GM19351 (cell line): ENCODE data around the gene NSUN7.

ENCODE experiments used
- ATAC-seq: cut with Tn5 transposase; IDR thresholded peaks from one replicate; pipeline ENCODE4 v1.9.1; 2021; ENCODE audit warnings: mild to moderate bottlenecking, moderate library complexity; ENCODE audit not compliant: unreplicated experiment

Gene NSUN7

DNA sequence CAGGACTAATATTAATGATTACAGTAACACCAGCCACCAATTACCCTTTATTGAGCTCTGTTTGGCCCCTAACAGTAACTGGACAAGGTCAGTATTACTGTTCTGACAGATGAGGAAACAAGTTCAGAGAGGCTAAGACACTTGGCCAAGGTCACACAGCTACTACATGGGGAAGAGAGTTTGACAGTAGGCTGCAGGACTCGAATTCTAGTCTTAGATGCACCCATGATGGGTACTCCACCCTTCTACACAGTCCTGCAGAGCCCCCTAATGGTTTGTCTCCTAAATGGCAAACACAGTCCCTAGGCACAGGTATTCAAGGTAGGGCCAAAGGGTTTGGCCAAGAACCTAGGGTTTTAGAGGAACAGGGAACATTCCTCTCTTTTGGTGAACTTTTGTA lies 93.9 kb downstream of the NSUN7 start:
- ATAC-seq = no peak

GRCh38 chr4:40844261-40844660 lies 94.5 kb downstream of the NSUN7 start:
- no peak for ATAC-seq

DNA sequence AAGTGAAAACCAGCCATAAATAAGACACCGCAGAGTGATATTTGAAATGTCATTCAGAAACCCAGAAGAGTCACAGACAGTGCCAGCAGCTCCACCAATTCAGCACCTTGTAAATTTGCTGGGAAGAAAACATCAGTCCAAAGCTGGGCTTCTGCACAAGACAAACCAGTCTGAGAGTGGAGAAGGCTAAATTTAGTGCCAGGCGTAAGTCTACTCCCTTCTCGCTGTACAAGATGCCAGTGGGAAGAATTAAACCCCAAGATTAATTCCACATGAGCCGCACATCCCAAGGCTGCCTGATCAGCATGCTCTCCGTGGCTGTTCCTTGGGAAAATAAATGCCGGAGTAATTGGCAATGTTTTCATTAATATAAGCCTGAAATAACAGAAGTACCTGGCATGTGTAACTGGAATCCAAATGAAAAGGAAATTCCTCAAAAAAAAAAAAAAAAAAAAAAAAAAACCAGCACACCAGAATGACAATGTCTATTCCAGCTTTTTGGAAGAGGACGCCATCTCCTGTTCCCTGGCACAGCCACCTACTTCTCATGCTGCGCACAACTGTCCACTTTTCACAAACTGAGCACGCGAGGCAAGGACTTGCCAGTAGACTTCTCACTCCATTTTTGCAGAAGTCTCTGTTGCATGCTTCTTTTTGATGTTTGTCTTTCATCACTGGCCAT lies 95.5 kb downstream of the NSUN7 start:
- no peak for ATAC-seq

DNA sequence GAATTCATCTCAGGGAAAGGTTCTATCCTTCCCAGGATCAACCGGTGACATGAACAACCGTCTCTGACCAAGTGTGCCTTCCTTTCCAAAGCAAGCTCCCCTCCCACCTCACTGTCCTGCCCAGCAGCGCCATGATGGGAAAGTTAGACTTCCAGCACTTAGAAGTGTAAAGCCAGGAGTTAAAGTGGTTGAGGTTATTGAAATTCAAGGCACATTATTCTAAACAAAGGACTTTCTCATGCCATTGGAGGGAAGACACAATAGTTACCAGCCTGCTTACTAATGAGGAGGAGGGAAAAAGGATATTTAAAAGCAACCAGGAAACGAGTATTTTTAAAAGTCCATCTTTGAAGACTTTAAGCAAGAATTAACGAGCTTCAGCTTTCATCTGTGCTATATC lies 96.8 kb downstream of the NSUN7 start:
- no peak for ATAC-seq

DNA sequence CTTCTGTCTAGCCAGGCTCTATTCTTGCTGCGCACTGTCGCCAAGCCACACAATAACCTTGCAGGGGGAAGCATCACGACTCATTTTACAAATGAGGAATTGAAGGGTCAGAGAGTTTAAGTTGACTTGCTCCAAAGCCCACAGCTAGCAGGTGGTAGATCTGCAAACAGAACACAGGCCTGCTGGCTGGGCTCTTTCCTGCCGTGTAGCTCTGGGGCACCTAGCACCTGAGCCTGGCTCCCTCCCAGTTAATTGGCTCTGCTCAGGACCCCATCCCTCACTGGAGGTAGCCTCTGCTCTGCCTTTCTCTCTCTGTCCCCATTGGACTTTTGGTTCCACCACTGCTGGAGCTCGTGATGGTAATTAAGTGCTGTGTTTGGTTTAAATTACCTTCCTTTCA lies 98.5 kb downstream of the NSUN7 start:
- ATAC-seq = no peak

GRCh38 chr4:40848940-40849339 lies 99.2 kb downstream of the NSUN7 start:
- ATAC-seq = no peak

- no peak for ATAC-seq
These were observed 100.7 kb downstream of the NSUN7 start for GRCh38 chr4:40850496-40850895.

DNA sequence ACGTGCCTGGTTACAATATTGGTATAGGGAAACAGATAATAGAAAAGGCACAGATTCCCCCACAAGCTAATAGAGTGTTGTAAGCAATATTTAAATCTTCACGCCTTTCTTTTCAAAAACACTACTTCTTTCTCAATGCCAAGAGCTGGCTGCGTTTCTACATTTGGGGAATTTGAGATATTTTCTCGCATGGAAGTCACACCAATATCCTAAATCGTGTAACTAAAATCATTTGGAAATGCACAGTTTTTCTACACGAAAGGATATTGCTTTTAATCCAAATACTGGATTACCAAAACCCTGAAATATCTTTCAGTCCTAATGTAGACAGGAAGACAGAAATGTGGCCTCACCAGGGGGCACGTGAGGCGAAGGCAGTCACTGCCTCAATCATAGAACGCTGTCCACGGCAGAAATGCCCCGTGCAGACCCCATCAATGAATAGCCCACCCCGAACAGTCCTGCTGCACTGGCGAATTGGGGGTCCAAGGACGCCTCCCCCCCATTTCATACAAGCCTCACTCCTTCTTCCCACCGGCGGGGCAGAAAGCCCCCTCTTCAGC lies 106.6 kb downstream of the NSUN7 start:
- no peak for ATAC-seq

- ATAC-seq = peak; percentile 89
These were observed 107.1 kb downstream of the NSUN7 start for GRCh38 chr4:40856840-40857362.

DNA sequence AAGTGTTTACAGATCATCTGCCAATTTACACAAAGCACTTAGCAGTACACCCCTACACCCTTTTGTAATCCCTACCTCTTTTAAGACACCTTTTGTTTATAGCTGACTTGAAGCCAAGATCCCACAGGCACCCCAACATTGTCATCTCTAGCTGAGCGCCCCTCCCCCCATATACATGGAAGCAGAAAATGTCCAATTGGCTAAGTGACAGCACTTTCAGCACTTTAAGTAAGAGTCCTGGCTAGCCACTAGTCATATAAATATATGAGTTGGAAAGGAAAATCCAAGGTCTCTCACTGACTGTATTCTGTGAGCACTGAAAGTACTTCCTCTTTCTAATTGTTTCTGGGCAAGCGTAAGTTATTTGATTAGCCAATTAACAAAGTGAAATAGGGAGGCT lies 108.2 kb downstream of the NSUN7 start:
- ATAC-seq = no peak

- no peak for ATAC-seq
These were observed 109.2 kb downstream of the NSUN7 start for GRCh38 chr4:40858962-40859361.
